ENCODE measurements around the gene FOXN1. TPM values are rescaled to one million over a fixed set of nuclear protein-coding genes. Genes with fewer than 3 reads are reported as not detected.

The FOXN1 gene
- total RNA-seq, 1 donor from 2014 or later: not detected

- H3K4me3 ChIP-seq (ENCODE audit: insufficient read depth, low read depth, low read length): no peak overlapping the region
- TF ChIP-seq CTCF (IDR thresholded peaks at IDR 0.05; ENCODE audit: insufficient read depth, low read depth, low read length) (no peak), EZH2 (IDR thresholded peaks at IDR 0.05; ENCODE audit: insufficient read depth, low read length) (no peak)
- DNase-seq (ENCODE audit: low read depth): no peak
- no peak overlapping the region for H3K27ac ChIP-seq (ENCODE audit: low read depth, low read length)
- H4K20me1 ChIP-seq (ENCODE audit: insufficient read depth, low read length): no peaks in the 10 kb centered on the region
- Mint-ChIP-seq H3K9me3 (ENCODE audit: unreplicated experiment) (no peaks in the 10 kb centered on the region), H3K36me3 (ENCODE audit: low read depth, unreplicated experiment) (no peaks in the 10 kb centered on the region), H3K27ac (ENCODE audit: unreplicated experiment) (no peak overlapping the region), H3K4me1 (ENCODE audit: low read depth, unreplicated experiment) (no peaks in the 10 kb centered on the region), H3K4me3 (ENCODE audit: unreplicated experiment) (no peak overlapping the region), H3K27me3 (ENCODE audit: low read depth, unreplicated experiment) (peaks cover 48% of the 10 kb centered on the region)
- no peak overlapping the region for H2AFZ ChIP-seq (ENCODE audit: low read depth, low read length)
- H3K79me2 ChIP-seq (ENCODE audit: insufficient read depth, low read length): no peaks in the 10 kb centered on the region
- no peak overlapping the region for H3K4me2 ChIP-seq (ENCODE audit: low read length)
- H3K4me1 ChIP-seq (ENCODE audit: insufficient read depth, low read length): no peaks in the 10 kb centered on the region
- H3K27me3 ChIP-seq (ENCODE audit: insufficient read depth, low read length): peaks cover 17% of the 10 kb centered on the region
- H3K9me3 ChIP-seq (ENCODE audit: insufficient read depth, low read depth, low read length): no peaks in the 10 kb centered on the region
- no peak for FAIRE-seq
- no peaks in the 10 kb centered on the region for H3K36me3 ChIP-seq (ENCODE audit: insufficient read depth, low read length)
- no peak overlapping the region for H3K9ac ChIP-seq (ENCODE audit: low read length)
Measured at GRCh38 chr17:28500712-28501379, 5.3 kb upstream of the FOXN1 start.

- FAIRE-seq: no peak
- no peak overlapping the region for H2AFZ ChIP-seq (ENCODE audit: low read depth, low read length)
- H3K4me1 ChIP-seq (ENCODE audit: insufficient read depth, low read length): no peaks in the 10 kb centered on the region
- H4K20me1 ChIP-seq (ENCODE audit: insufficient read depth, low read length): no peaks in the 10 kb centered on the region
- H3K4me3 ChIP-seq (ENCODE audit: insufficient read depth, low read depth, low read length): no peak overlapping the region
- H3K9me3 Mint-ChIP-seq (ENCODE audit: unreplicated experiment): no peaks in the 10 kb centered on the region
- peaks cover 44% of the 10 kb centered on the region for H3K27me3 Mint-ChIP-seq (ENCODE audit: low read depth, unreplicated experiment)
- no peak overlapping the region for H3K27ac ChIP-seq (ENCODE audit: low read depth, low read length)
- H3K36me3 Mint-ChIP-seq (ENCODE audit: low read depth, unreplicated experiment): no peaks in the 10 kb centered on the region
- no peaks in the 10 kb centered on the region for H3K4me1 Mint-ChIP-seq (ENCODE audit: low read depth, unreplicated experiment)
- no peak overlapping the region for H3K4me3 Mint-ChIP-seq (ENCODE audit: unreplicated experiment)
- DNase-seq (ENCODE audit: low read depth): no peak
- no peak overlapping the region for H3K4me2 ChIP-seq (ENCODE audit: low read length)
- TF ChIP-seq CTCF (IDR thresholded peaks at IDR 0.05; ENCODE audit: insufficient read depth, low read depth, low read length) (no peak), EZH2 (IDR thresholded peaks at IDR 0.05; ENCODE audit: insufficient read depth, low read length) (no peak)
- H3K36me3 ChIP-seq (ENCODE audit: insufficient read depth, low read length): no peaks in the 10 kb centered on the region
- no peak overlapping the region for H3K27ac Mint-ChIP-seq (ENCODE audit: unreplicated experiment)
- no peaks in the 10 kb centered on the region for H3K79me2 ChIP-seq (ENCODE audit: insufficient read depth, low read length)
- H3K27me3 ChIP-seq (ENCODE audit: insufficient read depth, low read length): peaks cover 17% of the 10 kb centered on the region
- H3K9ac ChIP-seq (ENCODE audit: low read length): no peak overlapping the region
- H3K9me3 ChIP-seq (ENCODE audit: insufficient read depth, low read depth, low read length): no peaks in the 10 kb centered on the region
Measured at GRCh38 chr17:28501421-28502284, 4.5 kb upstream of the FOXN1 start.

All from astrocyte (in vitro differentiated cells and primary cell).